Nephron progenitor cell (in vitro differentiated cells): ENCODE results near the gene NR1H3.
A peak's percentile ranks its signal among the peaks of the same experiment; 100 is the strongest.

Experiments
- DNase-seq: peaks from one replicate; pipeline ENCODE4 v3.0.0; 2021
- H3K27ac Mint-ChIP-seq: 2 replicates; pipeline ENCODE4 v1.8.0; 2021; ENCODE audit warnings: mild to moderate bottlenecking, moderate library complexity, mixed read lengths
- H3K27me3 Mint-ChIP-seq: 2 replicates; pipeline ENCODE4 v1.8.0; 2021; ENCODE audit warnings: mild to moderate bottlenecking, low read depth, mixed read lengths; ENCODE audit not compliant: poor library complexity
- H3K36me3 Mint-ChIP-seq: 2 replicates; pipeline ENCODE4 v1.8.0; 2021; ENCODE audit warnings: low read depth, mixed read lengths
- H3K4me1 Mint-ChIP-seq: 2 replicates; pipeline ENCODE4 v1.8.0; 2021; ENCODE audit warnings: mixed read lengths
- H3K4me3 Mint-ChIP-seq: 2 replicates; pipeline ENCODE4 v1.8.0; 2021; ENCODE audit warnings: mild to moderate bottlenecking, moderate library complexity, mixed read lengths
- H3K9me3 Mint-ChIP-seq: 2 replicates; pipeline ENCODE4 v1.8.0; 2021; ENCODE audit warnings: mild to moderate bottlenecking, moderate library complexity, mixed read lengths
- CTCF ChIP-seq: fragments of 200-600 bp; sonication (generic); IDR thresholded peaks from 2 replicates; pipeline ENCODE4 v1.5.0; 2021; ENCODE audit warnings: antibody characterized with exemption

The NR1H3 gene

GRCh38 chr11:47247502-47247901 lies 10.3 kb upstream of the NR1H3 start:
- H3K36me3 Mint-ChIP-seq: peaks cover 27% of the 10 kb centered on the region
- no peak for DNase-seq
- H3K27me3 Mint-ChIP-seq: peaks cover 4% of the 10 kb centered on the region
- no peak overlapping the region for H3K27ac Mint-ChIP-seq
- TF ChIP-seq CTCF: no peak
- H3K4me3 Mint-ChIP-seq: peak overlapping the region; percentile 99
- H3K9me3 Mint-ChIP-seq: no peaks in the 10 kb centered on the region
- H3K4me1 Mint-ChIP-seq: peaks cover 35% of the 10 kb centered on the region

GRCh38 chr11:47248304-47248663 lies 9.5 kb upstream of the NR1H3 start:
- no peak for DNase-seq
- H3K4me3 Mint-ChIP-seq: peak overlapping the region; percentile 99
- peak overlapping the region; percentile 100 for H3K27ac Mint-ChIP-seq
- peaks cover 23% of the 10 kb centered on the region for H3K36me3 Mint-ChIP-seq
- peaks cover 4% of the 10 kb centered on the region for H3K27me3 Mint-ChIP-seq
- H3K9me3 Mint-ChIP-seq: no peaks in the 10 kb centered on the region
- TF ChIP-seq CTCF: no peak
- peaks cover 39% of the 10 kb centered on the region for H3K4me1 Mint-ChIP-seq

- Mint-ChIP-seq H3K36me3 (peaks cover 18% of the 10 kb centered on the region), H3K27ac (peak within 1 kb of the TSS; percentile 100), H3K4me3 (peak within 1 kb of the TSS; percentile 99), H3K9me3 (no peaks in the 10 kb centered on the region), H3K4me1 (peaks cover 44% of the 10 kb centered on the region), H3K27me3 (peaks cover 4% of the 10 kb centered on the region)
- no peak for TF ChIP-seq CTCF
- peak; percentile 85 for DNase-seq
These were observed 9.0 kb upstream of the NR1H3 start, which contains the start of gene ACP2 for GRCh38 chr11:47248664-47249377. Gene ACP2, minus strand, starts transcription at chr11:47248814. Its CDS starts 25 bp downstream, at chr11:47248789.

- DNase-seq: no peak
- Mint-ChIP-seq H3K4me1 (peaks cover 49% of the 10 kb centered on the region), H3K9me3 (no peaks in the 10 kb centered on the region), H3K27ac (peak overlapping the region; percentile 100), H3K4me3 (peak overlapping the region; percentile 99), H3K27me3 (peaks cover 4% of the 10 kb centered on the region), H3K36me3 (peaks cover 15% of the 10 kb centered on the region)
- TF ChIP-seq CTCF: no peak
These were observed 8.4 kb upstream of the NR1H3 start for GRCh38 chr11:47249378-47249715.

GRCh38 chr11:47251751-47252150 lies 6.0 kb upstream of the NR1H3 start:
- H3K4me1 Mint-ChIP-seq: peaks cover 69% of the 10 kb centered on the region
- H3K9me3 Mint-ChIP-seq: no peaks in the 10 kb centered on the region
- H3K27ac Mint-ChIP-seq: no peak overlapping the region
- H3K27me3 Mint-ChIP-seq: peaks cover 7% of the 10 kb centered on the region
- H3K4me3 Mint-ChIP-seq: no peak overlapping the region
- no peak for TF ChIP-seq CTCF
- H3K36me3 Mint-ChIP-seq: peaks cover 4% of the 10 kb centered on the region
- DNase-seq: no peak

- Mint-ChIP-seq H3K36me3 (no peaks in the 10 kb centered on the region), H3K4me3 (peak overlapping the region; percentile 39), H3K27me3 (peaks cover 7% of the 10 kb centered on the region), H3K9me3 (no peaks in the 10 kb centered on the region), H3K4me1 (peaks cover 66% of the 10 kb centered on the region), H3K27ac (peak overlapping the region; percentile 99)
- no peak for DNase-seq
- no peak for TF ChIP-seq CTCF
These were observed 4.1 kb upstream of the NR1H3 start for GRCh38 chr11:47253660-47254059.
